Stimulated activated CD4-positive, alpha-beta T cell treated with anti-CD3 and anti-CD28 coated beads, TNF-alpha, amount 100 ng/mL, for 1 hour (primary cell): ENCODE data around the gene VPS37B.
"Not testable (repeated sequence)": the region's sequence is repeated elsewhere in the genome, so short reads cannot be mapped to it uniquely, and the experiment has no call there.

Experiments used
- DNase-seq, 3 donors: peaks; one replicate each; pipeline ENCODE4 v3.0.0-alpha.2; 2020; ENCODE audit warnings: low read depth in 3 of 3, low spot score in 1 of 3

Gene VPS37B

GRCh38 chr12:122895704-122896636 lies at the start of gene VPS37B:
Gene VPS37B (minus strand): TSS chr12:122896124. CDS start chr12:122896062, 62 bp downstream.
- DNase-seq = peak; percentile 55 to 82 (median 71)

GRCh38 chr12:122944605-122945592 lies 49.0 kb upstream of the VPS37B start:
- no peak for DNase-seq

- DNase-seq = no peak
Measured at GRCh38 chr12:122943196-122943595, 47.3 kb upstream of the VPS37B start.

GRCh38 chr12:122942637-122943036 lies 46.7 kb upstream of the VPS37B start:
- DNase-seq = no peak

GRCh38 chr12:122941351-122941750 lies 45.4 kb upstream of the VPS37B start:
- DNase-seq = not testable (repeated sequence)

- no peak for DNase-seq
Measured at GRCh38 chr12:122939125-122939524, 43.2 kb upstream of the VPS37B start.

- DNase-seq = no peak
Measured at GRCh38 chr12:122937622-122938091, 41.7 kb upstream of the VPS37B start.

GRCh38 chr12:122935318-122935717 lies 39.4 kb upstream of the VPS37B start:
- DNase-seq = no peak

GRCh38 chr12:122934722-122935121 lies 38.8 kb upstream of the VPS37B start:
- no peak for DNase-seq

GRCh38 chr12:122932207-122932606 lies 36.3 kb upstream of the VPS37B start:
- no peak for DNase-seq

GRCh38 chr12:122929812-122930211 lies 33.9 kb upstream of the VPS37B start:
- DNase-seq = no peak

GRCh38 chr12:122929148-122929538 lies 33.2 kb upstream of the VPS37B start:
- no peak for DNase-seq

- no peak for DNase-seq
Measured at GRCh38 chr12:122928404-122929147, 32.7 kb upstream of the VPS37B start.

GRCh38 chr12:122927756-122928403 lies 32.0 kb upstream of the VPS37B start:
- DNase-seq = no peak

GRCh38 chr12:122921917-122922316 lies 26.0 kb upstream of the VPS37B start:
- DNase-seq = no peak

GRCh38 chr12:122920687-122921086 lies 24.8 kb upstream of the VPS37B start:
- no peak for DNase-seq

GRCh38 chr12:122918827-122919226 lies 22.9 kb upstream of the VPS37B start:
- no peak for DNase-seq

GRCh38 chr12:122917507-122918121 lies 21.7 kb upstream of the VPS37B start:
- no peak for DNase-seq

GRCh38 chr12:122909442-122910288 lies 13.7 kb upstream of the VPS37B start:
- no peak for DNase-seq
